KMS-11 (cell line): ENCODE measurements around the gene SMDT1.
"Not testable (repeated sequence)": the region's sequence is repeated elsewhere in the genome, so short reads cannot be mapped to it uniquely, and the experiment has no call there.

Experiments
- H2AFZ ChIP-seq: fragments of 200-600 bp; sonication (generic); 2 replicates; pipeline ENCODE4 v1.6.1; 2016; ENCODE audit warnings: antibody characterized with exemption, mixed run types, low read depth
- H3K27ac ChIP-seq: fragments of 200-600 bp; sonication (generic); 2 replicates; pipeline ENCODE4 v1.6.1; 2016; ENCODE audit warnings: mild to moderate bottlenecking, mixed run types
- H3K27me3 ChIP-seq: fragments of 200-600 bp; sonication (generic); 2 replicates; pipeline ENCODE4 v1.6.1; 2017; ENCODE audit warnings: mild to moderate bottlenecking, low read depth, mixed run types, moderate library complexity; ENCODE audit not compliant: insufficient read depth
- H3K36me3 ChIP-seq: fragments of 200-600 bp; sonication (generic); 2 replicates; pipeline ENCODE4 v1.6.1; 2017; ENCODE audit warnings: mild to moderate bottlenecking, mixed run types; ENCODE audit not compliant: insufficient read depth
- H3K4me1 ChIP-seq: fragments of 200-600 bp; sonication (generic); 2 replicates; pipeline ENCODE4 v1.6.1; 2016; ENCODE audit warnings: mild to moderate bottlenecking, low read depth, mixed run types; ENCODE audit not compliant: poor library complexity, severe bottlenecking
- H3K4me2 ChIP-seq: fragments of 200-600 bp; sonication (generic); 2 replicates; pipeline ENCODE4 v1.7.0; 2016; ENCODE audit warnings: mild to moderate bottlenecking, mixed run types
- H3K4me3 ChIP-seq: fragments of 200-600 bp; sonication (generic); IDR thresholded peaks from 2 replicates; pipeline ENCODE4 v1.6.1; 2017; ENCODE audit warnings: low read depth, low read length, mixed read lengths; ENCODE audit not compliant: insufficient read depth
- H3K79me2 ChIP-seq: fragments of 200-600 bp; sonication (generic); 2 replicates; pipeline ENCODE4 v1.6.1; 2016; ENCODE audit warnings: low read depth, mixed run types; ENCODE audit not compliant: insufficient read depth
- H3K9ac ChIP-seq: fragments of 200-600 bp; sonication (generic); 2 replicates; pipeline ENCODE4 v1.6.1; 2016; ENCODE audit warnings: mild to moderate bottlenecking, mixed run types
- H4K20me1 ChIP-seq: fragments of 200-600 bp; sonication (generic); 2 replicates; pipeline ENCODE4 v1.6.1; 2016; ENCODE audit warnings: mild to moderate bottlenecking, mixed run types; ENCODE audit not compliant: insufficient read depth
- CTCF ChIP-seq: fragments of 200-600 bp; sonication (generic); conservative IDR thresholded peaks from 2 replicates; pipeline ENCODE4 v1.6.1; 2017; ENCODE audit warnings: low read depth, mild to moderate bottlenecking, antibody characterized with exemption, low read length, moderate library complexity, mixed read lengths

The SMDT1 gene

GRCh38 chr22:42128776-42129694 lies 49.5 kb downstream of the SMDT1 start:
- H3K4me3 ChIP-seq, H4K20me1 ChIP-seq, H3K4me2 ChIP-seq, H3K27me3 ChIP-seq, H3K27ac ChIP-seq, H2AFZ ChIP-seq, H3K9ac ChIP-seq, H3K79me2 ChIP-seq, H3K36me3 ChIP-seq, H3K4me1 ChIP-seq: not testable (repeated sequence)

- H3K27ac ChIP-seq, H4K20me1 ChIP-seq, H3K4me2 ChIP-seq, H3K4me3 ChIP-seq, H3K79me2 ChIP-seq, H3K9ac ChIP-seq, H3K27me3 ChIP-seq, H3K4me1 ChIP-seq, H2AFZ ChIP-seq, H3K36me3 ChIP-seq: not testable (repeated sequence)
Measured at GRCh38 chr22:42130182-42130581, 50.7 kb downstream of the SMDT1 start.

- not testable (repeated sequence) for H3K79me2 ChIP-seq, H3K36me3 ChIP-seq, H3K4me2 ChIP-seq, H2AFZ ChIP-seq, H3K27me3 ChIP-seq, H3K9ac ChIP-seq, H4K20me1 ChIP-seq, H3K27ac ChIP-seq, H3K4me3 ChIP-seq, H3K4me1 ChIP-seq
Measured at GRCh38 chr22:42130639-42131431, 51.3 kb downstream of the SMDT1 start, which contains the start of gene CYP2D6. Gene CYP2D6, minus strand, starts transcription at chr22:42130810. Its CDS starts 19 bp downstream, at chr22:42130791.

- no peak overlapping the region for H2AFZ ChIP-seq
- no peak for TF ChIP-seq CTCF
- no peak overlapping the region for H3K4me2 ChIP-seq
- no peak overlapping the region for H3K27ac ChIP-seq
- H3K4me1 ChIP-seq = no peaks in the 10 kb centered on the region
- H3K36me3 ChIP-seq = no peaks in the 10 kb centered on the region
- H3K9ac ChIP-seq = no peak overlapping the region
- H3K4me3 ChIP-seq = no peak overlapping the region
- H3K27me3 ChIP-seq = no peaks in the 10 kb centered on the region
- H4K20me1 ChIP-seq = no peaks in the 10 kb centered on the region
- H3K79me2 ChIP-seq = no peaks in the 10 kb centered on the region
Measured at GRCh38 chr22:42131562-42131961, 52.1 kb downstream of the SMDT1 start.

- Histone ChIP-seq H3K4me1 (no peaks in the 10 kb centered on the region), H3K27me3 (no peaks in the 10 kb centered on the region), H2AFZ (no peak overlapping the region), H3K79me2 (no peaks in the 10 kb centered on the region), H3K4me3 (no peak overlapping the region), H3K27ac (no peak overlapping the region), H3K36me3 (no peaks in the 10 kb centered on the region), H3K9ac (no peak overlapping the region), H4K20me1 (no peaks in the 10 kb centered on the region), H3K4me2 (no peak overlapping the region)
- no peak for TF ChIP-seq CTCF
Measured at GRCh38 chr22:42132457-42132856, 53.0 kb downstream of the SMDT1 start.
